Motor neuron (in vitro differentiated cells): ENCODE results near the gene AUTS2. TPM values are rescaled to one million over a fixed set of nuclear protein-coding genes. Genes with fewer than 3 reads are reported as not detected.

ENCODE experiments used
- ATAC-seq, 8 experiments: fragments of 200-7000 bp; cut with Tn5 transposase; replicated peaks in 6 of 8; 2 replicates each; pipeline ENCODE4 v1.8.0; 2021; ENCODE audit warnings: mild to moderate bottlenecking in 8 of 8, moderate library complexity in 8 of 8
- H3K27ac ChIP-seq, 2 donors: fragments of 250-450 bp; sonication (Bioruptor Pico); 2 replicates each; pipeline ENCODE4 v1.9.0; 2021; ENCODE audit warnings: antibody characterized with exemption in 2 of 2, mild to moderate bottlenecking in 2 of 2, moderate library complexity in 1 of 2
- H3K4me1 ChIP-seq, 2 donors: fragments of 250-450 bp; sonication (Bioruptor Pico); replicated peaks in 1 of 2; 2 replicates each; pipeline ENCODE4 v1.6.1; 2021; ENCODE audit warnings: antibody characterized with exemption in 2 of 2, mild to moderate bottlenecking in 2 of 2, moderate library complexity in 1 of 2
- H3K4me3 ChIP-seq, 5 donors: fragments of 250-450 bp; sonication (Bioruptor Pico); 2 replicates each; pipeline ENCODE4 v1.9.0; 2021; ENCODE audit warnings: antibody characterized with exemption in 5 of 5, mild to moderate bottlenecking in 5 of 5, moderate library complexity in 4 of 5
- WGBS, 10 experiments: fragments of 450-650 bp; shearing (Covaris generic); methylation state at CpG; one replicate each; pipeline ENCODE4 v1.0.0; 2022; 5-methylcytosine and 5-hydroxymethylcytosine counted together
- in situ Hi-C, 9 experiments: fragments of 400-800 bp; cut with MboI; loops; one replicate each; pipeline ENCODE4 v1.15.0; 2021; ENCODE audit warnings: low sequenced_read_pairs in 9 of 9, low pct_unique_long_range_greater_than_20kb in 2 of 9; ENCODE audit not compliant: unreplicated experiment in 9 of 9
- total RNA-seq, 8 experiments: library from RNA; unstranded; fragments of 300-600 nt; gene quantifications; 2 replicates each; pipeline versions ENCODE4 v1.2.3 to v1.2.4, GENCODE V29; 2022

The AUTS2 gene
- total RNA-seq, 8 experiments from 2014 or later: 0.49 to 68.6 (median 32.2) TPM

GRCh38 chr7:70512761-70513160 lies 914.5 kb downstream of the AUTS2 start:
- H3K4me1 ChIP-seq: peaks cover 12 to 25% of the 10 kb centered on the region in 2 donors
- in situ Hi-C loops: no loop called here
- no peak overlapping the region for H3K4me3 ChIP-seq
- no peak overlapping the region for H3K27ac ChIP-seq
- peak in 1 of 8 experiments; percentile 33 for ATAC-seq
- 0 to 100% (median 100%) methylated on average over 1 to 3 of the region's 3 CpGs; no CpG with 5 or more reads in 1 of the 10 experiments for WGBS, 10 experiments

DNA sequence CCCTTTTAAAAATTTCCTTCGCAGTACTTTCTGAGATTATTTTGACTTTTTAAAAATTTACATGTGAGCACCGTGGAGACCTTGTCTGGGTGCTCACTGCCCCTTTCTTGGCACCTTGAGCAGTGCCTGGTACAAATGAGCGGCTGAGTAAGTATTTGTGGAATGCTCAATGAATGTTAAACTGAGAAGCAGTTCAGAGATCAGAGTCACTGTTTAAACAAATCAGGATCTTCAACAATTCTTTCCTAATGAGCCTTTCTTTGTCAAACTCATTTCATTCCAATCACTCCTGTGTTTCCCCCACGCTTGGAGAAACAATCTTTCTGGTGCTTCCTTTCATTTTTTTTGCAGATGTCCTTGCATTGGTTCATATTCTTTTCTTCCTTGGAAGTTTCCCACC lies 922.3 kb downstream of the AUTS2 start:
- Histone ChIP-seq H3K27ac (no peak overlapping the region), H3K4me1 (peaks cover 4 to 16% of the 10 kb centered on the region in 2 donors), H3K4me3 (no peak overlapping the region)
- in situ Hi-C loops: no loop called here
- ATAC-seq: peak in 1 of 8 experiments; percentile 80
- 9 to 93% (median 61%) methylated on average over 1 to 4 of the region's 4 CpGs for WGBS, 10 experiments

DNA sequence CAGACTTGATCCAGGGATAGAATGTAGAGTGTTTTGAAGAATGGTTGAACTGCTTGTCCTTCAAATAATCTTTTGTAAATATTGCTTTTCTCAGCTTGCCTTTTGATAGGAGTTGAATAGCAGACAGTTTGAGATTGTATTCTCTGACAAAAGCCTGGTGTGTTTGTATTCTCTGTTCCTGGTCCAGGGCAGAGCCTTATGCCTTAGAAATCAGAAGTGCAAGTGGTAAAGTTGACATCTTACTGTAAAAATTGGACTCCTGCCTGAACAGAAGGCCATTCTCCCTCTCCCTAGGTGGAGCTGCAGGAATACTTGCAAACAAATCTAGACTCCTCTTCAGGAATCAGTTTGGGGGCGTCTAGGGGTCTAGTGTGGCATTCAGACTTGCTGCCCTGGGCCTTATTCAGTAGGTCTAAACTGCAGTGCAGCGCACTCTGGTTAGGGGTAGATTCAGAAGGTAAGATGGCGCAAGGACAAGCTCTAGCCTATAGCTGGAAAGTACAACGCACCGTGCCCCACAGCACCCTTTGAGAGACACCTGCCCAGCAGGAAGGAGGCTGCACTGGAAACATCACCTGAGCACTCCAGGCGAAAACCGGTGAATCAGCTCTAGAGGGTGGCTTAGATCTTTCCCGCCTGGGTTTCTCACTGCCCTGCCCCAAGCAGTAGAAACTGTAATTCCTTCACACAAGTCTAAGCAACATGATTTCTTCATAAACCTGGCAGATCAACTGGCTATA lies 925.1 kb downstream of the AUTS2 start:
- in situ Hi-C loops: no loop called here
- 67 to 100% (median 90%) methylated on average over 1 to 7 of the region's 8 CpGs; no CpG with 5 or more reads in 3 of the 10 experiments for WGBS, 10 experiments
- Histone ChIP-seq H3K4me3 (no peak overlapping the region), H3K4me1 (peaks cover 17 to 23% of the 10 kb centered on the region in 2 donors), H3K27ac (no peak overlapping the region)
- no peak for ATAC-seq

GRCh38 chr7:70523989-70524351 lies 925.7 kb downstream of the AUTS2 start:
- Histone ChIP-seq H3K4me3 (no peak overlapping the region), H3K27ac (no peak overlapping the region), H3K4me1 (peaks cover 17 to 29% of the 10 kb centered on the region in 2 donors)
- in situ Hi-C loops: no loop called here
- 33 to 100% (median 93%) methylated on average over 1 to 2 of the region's 2 CpGs; no CpG with 5 or more reads in 2 of the 10 experiments for WGBS, 10 experiments
- ATAC-seq: no peak

GRCh38 chr7:70525991-70526390 lies 927.7 kb downstream of the AUTS2 start:
- no peak for ATAC-seq

GRCh38 chr7:70527520-70528115 lies 929.3 kb downstream of the AUTS2 start:
- 13 to 100% (median 67%) methylated on average over 1 to 3 of the region's 3 CpGs; no CpG with 5 or more reads in 2 of the 10 experiments for WGBS, 10 experiments
- ATAC-seq: peak in 1 of 8 experiments; percentile 58
- H3K4me1 ChIP-seq: peaks cover 28 to 51% of the 10 kb centered on the region in 2 donors
- in situ Hi-C loops: no loop called here
- H3K27ac ChIP-seq: no peak overlapping the region
- H3K4me3 ChIP-seq: no peak overlapping the region

More at GRCh38 chr7:70525991-70526390, 927.7 kb downstream of the AUTS2 start:
- WGBS, 10 experiments: 53 to 95% (median 71%) methylated on average over 3 to 5 of the region's 5 CpGs; no CpG with 5 or more reads in 5 of the 10 experiments
- Histone ChIP-seq H3K4me1 (peaks cover 29 to 49% of the 10 kb centered on the region in 2 donors), H3K27ac (no peak overlapping the region), H3K4me3 (no peak overlapping the region)
- in situ Hi-C loops: no loop called here

- no peak for ATAC-seq
- Histone ChIP-seq H3K27ac (peak overlapping the region in 1 of 2 donors; percentile 29), H3K4me1 (peaks cover 28 to 45% of the 10 kb centered on the region in 2 donors), H3K4me3 (no peak overlapping the region)
- 25 to 100% (median 77%) methylated on average over 1 to 5 of the region's 5 CpGs for WGBS, 10 experiments
- in situ Hi-C loops: no loop called here
Measured at GRCh38 chr7:70529436-70529835, 931.2 kb downstream of the AUTS2 start.

- ATAC-seq: peak in 5 of 8 experiments; percentile 51 to 88 (median 82)
- peak overlapping the region in 1 of 2 donors; percentile 38 for H3K27ac ChIP-seq
- no peak overlapping the region for H3K4me3 ChIP-seq
- H3K4me1 ChIP-seq: peaks cover 28 to 41% of the 10 kb centered on the region in 2 donors
- 10 to 100% (median 54%) methylated on average over 1 to 7 of the region's 8 CpGs; no CpG with 5 or more reads in 1 of the 10 experiments for WGBS, 10 experiments
- in situ Hi-C loops: no loop called here
Measured at GRCh38 chr7:70529914-70530585, 931.8 kb downstream of the AUTS2 start.

GRCh38 chr7:70533614-70534013 lies 935.3 kb downstream of the AUTS2 start:
- Histone ChIP-seq H3K27ac (no peak overlapping the region), H3K4me1 (peaks cover 15 to 34% of the 10 kb centered on the region in 2 donors), H3K4me3 (no peak overlapping the region)
- ATAC-seq: peak in 1 of 8 experiments; percentile 31
- 0 to 100% (median 85%) methylated on average over 1 to 2 of the region's 2 CpGs; no CpG with 5 or more reads in 4 of the 10 experiments for WGBS, 10 experiments
- in situ Hi-C loops: no loop called here

GRCh38 chr7:70539205-70539604 lies 940.9 kb downstream of the AUTS2 start:
- no peak for ATAC-seq
- no peak overlapping the region for H3K4me3 ChIP-seq
- in situ Hi-C loops: no loop called here
- H3K27ac ChIP-seq: no peak overlapping the region
- peaks cover 8 to 17% of the 10 kb centered on the region in 2 donors for H3K4me1 ChIP-seq

DNA sequence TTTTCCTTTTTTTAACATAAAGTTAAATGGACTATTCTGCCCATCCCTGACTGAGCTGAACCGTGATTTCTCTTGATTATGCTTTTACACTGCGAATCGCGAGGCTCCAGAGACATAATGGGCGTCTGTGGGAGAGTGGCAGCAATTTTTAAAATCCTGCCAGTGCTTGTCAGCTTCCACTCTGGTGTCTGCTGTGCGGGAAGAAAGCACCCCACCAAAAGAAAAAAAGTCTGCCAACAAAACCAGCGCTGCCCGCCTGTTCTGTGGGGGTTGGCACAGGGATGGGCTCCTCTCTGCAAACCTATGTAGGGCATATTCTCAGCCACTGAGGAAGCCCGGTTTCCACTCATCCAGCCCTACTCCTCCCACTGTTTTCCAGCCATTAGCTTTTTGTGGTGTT lies 941.3 kb downstream of the AUTS2 start:
- 7 to 100% (median 84%) methylated on average over 1 to 9 of the region's 9 CpGs; no CpG with 5 or more reads in 1 of the 10 experiments for WGBS, 10 experiments
- no peak overlapping the region for H3K27ac ChIP-seq
- no peak for ATAC-seq
- peaks cover 8 to 17% of the 10 kb centered on the region in 2 donors for H3K4me1 ChIP-seq
- no peak overlapping the region for H3K4me3 ChIP-seq
- in situ Hi-C loops: no loop called here

GRCh38 chr7:70540641-70541040 lies 942.4 kb downstream of the AUTS2 start:
- Histone ChIP-seq H3K4me1 (peaks cover 8 to 17% of the 10 kb centered on the region in 2 donors), H3K4me3 (no peak overlapping the region), H3K27ac (no peak overlapping the region)
- in situ Hi-C loops: no loop called here
- ATAC-seq: no peak
- no CpG with 5 or more reads among the region's 1 CpG for WGBS, 10 experiments

GRCh38 chr7:70542750-70543376 lies 944.6 kb downstream of the AUTS2 start:
- Histone ChIP-seq H3K27ac (no peak overlapping the region), H3K4me1 (peaks cover 8 to 10% of the 10 kb centered on the region in 2 donors), H3K4me3 (no peak overlapping the region)
- peak in 6 of 8 experiments; percentile 29 to 98 (median 92) for ATAC-seq
- in situ Hi-C loops: no loop called here
- 100% methylated on average over 1 of the region's 1 CpG; no CpG with 5 or more reads in 8 of the 10 experiments for WGBS, 10 experiments
